WTC11 (cell line): ENCODE data around the gene ADCY6. TPM values are rescaled to one million over a fixed set of nuclear protein-coding genes. Genes with fewer than 3 reads are reported as not detected.

Source experiments
- ATAC-seq: fragments of 200-7000 bp; cut with Tn5 transposase; 2 replicates; pipeline ENCODE4 v1.10.0; 2021; ENCODE audit warnings: mild to moderate bottlenecking, moderate library complexity
- Bru-seq: library from RNA; stranded (reverse); fragments of 400-500 nt; gene quantifications from one replicate; lab custom pipeline; 2021; lab: Mats Ljungman, UMichigan
- CTCF ChIA-PET: fragments of 300-600 bp; sonication (Branson Sonifier 250); formaldehyde crosslinking; loops from one replicate; lab custom pipeline; 2021; ENCODE audit warnings: antibody characterized with exemption; lab: Charles Lee
- POLR2A ChIA-PET: fragments of 350-600 bp; sonication (Branson Sonifier 250); formaldehyde crosslinking; loops from one replicate; lab custom pipeline; 2021; ENCODE audit warnings: antibody characterized with exemption; lab: Charles Lee
- DNase-seq: peaks from one replicate; pipeline ENCODE4 v3.0.0; 2021; ENCODE audit warnings: low spot score
- H3K27ac Mint-ChIP-seq: 2 replicates; pipeline ENCODE4 v1.8.0; 2021; ENCODE audit warnings: mixed read lengths
- H3K27me3 Mint-ChIP-seq: 2 replicates; pipeline ENCODE4 v1.8.0; 2021; ENCODE audit warnings: low read depth, mild to moderate bottlenecking, moderate library complexity, mixed read lengths
- H3K36me3 Mint-ChIP-seq: 2 replicates; pipeline ENCODE4 v1.8.0; 2021; ENCODE audit warnings: mixed read lengths
- H3K4me1 Mint-ChIP-seq: 2 replicates; pipeline ENCODE4 v1.8.0; 2022; ENCODE audit warnings: mixed read lengths
- H3K4me3 Mint-ChIP-seq: 2 replicates; pipeline ENCODE4 v1.8.0; 2021; ENCODE audit warnings: mild to moderate bottlenecking, moderate library complexity, mixed read lengths
- H3K9me3 Mint-ChIP-seq: 2 replicates; pipeline ENCODE4 v1.8.0; 2021; ENCODE audit warnings: mixed read lengths
- ELF4 ChIP-seq: sonication (generic); formaldehyde crosslinking; IDR thresholded peaks from 2 replicates; pipeline ENCODE4 v1.8.1; 2022; ENCODE audit warnings: low read depth, mild to moderate bottlenecking, moderate library complexity, missing genetic modification reagents
- GRHL2 ChIP-seq: fragments of 250-450 bp; sonication (Bioruptor Pico); IDR thresholded peaks from 2 replicates; pipeline ENCODE4 v1.8.0; 2022; ENCODE audit warnings: mild to moderate bottlenecking, moderate library complexity; ENCODE audit not compliant: insufficient replicate concordance, severe bottlenecking
- KAT7 ChIP-seq: sonication (generic); formaldehyde crosslinking; IDR thresholded peaks from 2 replicates; pipeline ENCODE4 v1.8.1; 2023; ENCODE audit warnings: missing genetic modification reagents, mild to moderate bottlenecking, borderline replicate concordance
- MYBL2 ChIP-seq: sonication (generic); formaldehyde crosslinking; IDR thresholded peaks from 2 replicates; pipeline ENCODE4 v1.8.1; 2023; ENCODE audit warnings: mild to moderate bottlenecking, moderate library complexity, missing genetic modification reagents
- NFE2L1 ChIP-seq: sonication (generic); formaldehyde crosslinking; IDR thresholded peaks from 2 replicates; pipeline ENCODE4 v1.8.1; 2023; ENCODE audit warnings: missing genetic modification reagents
- NFYB ChIP-seq: sonication (generic); formaldehyde crosslinking; conservative IDR thresholded peaks from 2 replicates; pipeline ENCODE4 v1.8.0; 2022; ENCODE audit warnings: low read depth, missing genetic modification reagents
- NR2C2 ChIP-seq: sonication (generic); formaldehyde crosslinking; IDR thresholded peaks from 2 replicates; pipeline ENCODE4 v1.8.0; 2022; ENCODE audit warnings: mild to moderate bottlenecking, missing genetic modification reagents
- NR3C1 ChIP-seq: sonication (generic); formaldehyde crosslinking; conservative IDR thresholded peaks from 2 replicates; pipeline ENCODE4 v1.8.1; 2023; ENCODE audit warnings: low read depth, mild to moderate bottlenecking, missing genetic modification reagents
- SMAD3 ChIP-seq: sonication (generic); formaldehyde crosslinking; IDR thresholded peaks from 2 replicates; pipeline ENCODE4 v1.8.0; 2022; ENCODE audit warnings: missing genetic modification reagents, mild to moderate bottlenecking, borderline replicate concordance
- TEAD4 ChIP-seq: sonication (generic); formaldehyde crosslinking; IDR thresholded peaks from 2 replicates; pipeline ENCODE4 v1.8.0; 2022; ENCODE audit warnings: mild to moderate bottlenecking, missing genetic modification reagents
- TP53 ChIP-seq: sonication (generic); formaldehyde crosslinking; IDR thresholded peaks from 2 replicates; pipeline ENCODE4 v1.8.1; 2023; ENCODE audit warnings: mild to moderate bottlenecking, missing genetic modification reagents
- ZNF121 ChIP-seq: sonication (generic); formaldehyde crosslinking; IDR thresholded peaks from 2 replicates; pipeline ENCODE4 v1.8.0; 2023; ENCODE audit warnings: missing genetic modification reagents
- ZNF232 ChIP-seq: sonication (generic); formaldehyde crosslinking; IDR thresholded peaks from 2 replicates; pipeline ENCODE4 v1.8.0; 2022; ENCODE audit warnings: mild to moderate bottlenecking, missing genetic modification reagents
- ZNF263 ChIP-seq: sonication (generic); formaldehyde crosslinking; IDR thresholded peaks from 2 replicates; pipeline ENCODE4 v1.8.1; 2022; ENCODE audit warnings: low read depth, mild to moderate bottlenecking, moderate library complexity, missing genetic modification reagents
- long read RNA-seq, 3 experiments: library from RNA in 1 of 3; library from capped mRNA in 1 of 3; library from polyadenylated mRNA in 1 of 3; unstranded in 2 of 3; stranded (forward) in 1 of 3; transcript quantifications; one replicate each; pipeline ENCODE4 v2.0.0, GENCODE V29; 2021
- total RNA-seq: library from RNA; stranded (reverse); gene quantifications from 3 replicates; pipeline ENCODE4 v1.2.3, GENCODE V29; 2021
- TF ChIP-seq, protein P1 (sequence below): sonication (generic); formaldehyde crosslinking; IDR thresholded peaks from 2 replicates; pipeline ENCODE4 v1.8.0; 2023; ENCODE audit warnings: mild to moderate bottlenecking, missing genetic modification reagents
- TF ChIP-seq, protein P2 (sequence below): sonication (generic); formaldehyde crosslinking; IDR thresholded peaks from 2 replicates; pipeline ENCODE4 v1.8.1; 2022; ENCODE audit warnings: low read depth, mild to moderate bottlenecking, moderate library complexity, missing genetic modification reagents, borderline replicate concordance
- TF ChIP-seq, protein P3 (sequence below): sonication (generic); formaldehyde crosslinking; IDR thresholded peaks from 2 replicates; pipeline ENCODE4 v1.8.1; 2023; ENCODE audit warnings: mild to moderate bottlenecking, missing genetic modification reagents
- TF ChIP-seq, protein P4 (sequence below): sonication (generic); formaldehyde crosslinking; IDR thresholded peaks from 2 replicates; pipeline ENCODE4 v1.8.0; 2023; ENCODE audit warnings: missing genetic modification reagents, mild to moderate bottlenecking, borderline replicate concordance
- TF ChIP-seq, protein P5 (sequence below): sonication (generic); formaldehyde crosslinking; IDR thresholded peaks from 2 replicates; pipeline ENCODE4 v1.8.0; 2022; ENCODE audit warnings: mild to moderate bottlenecking, missing genetic modification reagents
- TF ChIP-seq, protein P6 (sequence below): sonication (generic); formaldehyde crosslinking; IDR thresholded peaks from 2 replicates; pipeline ENCODE4 v1.8.1; 2022; ENCODE audit warnings: mild to moderate bottlenecking, moderate library complexity, missing genetic modification reagents

The ADCY6 gene
- total RNA-seq = 11.9 to 12.8 TPM (median 12.2 TPM) in 3 replicates
- percentile 45 among the genes with signal in this experiment for Bru-seq, nascent RNA
- long read RNA-seq, experiment 1, full-length matches to known transcripts = 3 of 28 reads
- long read RNA-seq, experiment 1, partial matches to known transcripts = 12 of 28 reads
- long read RNA-seq, experiment 1, other reads (novel, unspliced or antisense) = 13 of 28 reads
- long read RNA-seq, experiment 2, partial matches to known transcripts = 2 of 8 reads
- long read RNA-seq, experiment 2, other reads (novel, unspliced or antisense) = 6 of 8 reads
- long read RNA-seq, experiment 3 = 0 reads

DNA sequence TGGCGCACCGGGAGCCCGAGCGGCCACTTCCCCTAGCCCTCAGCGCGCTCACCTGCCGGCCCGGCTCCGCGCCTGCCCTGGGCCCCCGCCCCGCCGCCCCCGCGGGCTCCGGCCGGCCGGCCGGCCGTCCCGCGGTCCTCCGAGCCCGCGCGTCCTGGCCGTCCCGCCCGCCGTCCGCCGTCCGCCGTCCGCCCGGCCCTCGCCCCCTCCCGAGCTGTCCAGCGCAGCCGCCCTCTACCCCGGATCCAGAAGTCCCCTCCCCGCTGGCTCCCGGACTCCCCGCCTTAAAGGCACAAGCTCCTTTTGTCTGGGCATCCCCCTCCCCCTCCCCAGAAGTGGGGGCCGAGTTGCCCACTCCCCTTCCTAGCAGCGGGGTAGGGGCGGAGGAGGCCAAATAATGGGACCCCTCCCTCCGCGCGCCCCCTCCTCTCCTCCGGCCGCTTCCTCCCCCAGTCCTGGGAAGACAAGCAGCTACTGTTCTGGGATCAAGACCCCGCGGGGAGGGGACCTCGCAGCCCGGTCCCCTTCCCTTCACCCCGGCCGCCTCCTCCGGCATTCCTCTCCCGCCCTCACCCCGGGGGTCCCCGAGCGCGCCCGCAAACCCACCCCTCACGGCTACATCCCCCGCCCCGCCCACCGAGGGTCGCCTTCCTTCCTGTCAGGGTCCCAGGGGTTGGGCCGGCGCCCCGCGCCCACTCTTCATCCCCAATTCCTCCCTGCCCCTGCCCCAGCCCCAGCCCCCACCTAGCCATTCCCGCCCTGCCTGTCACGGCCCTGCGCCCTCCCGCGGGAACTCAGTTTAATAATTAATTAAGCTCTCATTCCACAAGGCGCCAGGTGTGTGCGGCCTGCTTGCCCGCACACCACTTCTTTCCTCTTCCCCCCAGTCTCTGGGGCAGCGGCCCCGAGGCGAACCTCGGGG lies at the start of gene ADCY6:
Gene ADCY6 (minus strand): TSS at position 236 of the 922 bp plus-strand sequence. CDS start 5,655 bp downstream, outside the sequence.
- no peaks in the 10 kb centered on the region for H3K36me3 Mint-ChIP-seq
- no peak for TF ChIP-seq SMAD3 (CRISPR knock-in tag)
- TF ChIP-seq ZNF121 = peak; percentile 64
- TF ChIP-seq, protein P1, sequence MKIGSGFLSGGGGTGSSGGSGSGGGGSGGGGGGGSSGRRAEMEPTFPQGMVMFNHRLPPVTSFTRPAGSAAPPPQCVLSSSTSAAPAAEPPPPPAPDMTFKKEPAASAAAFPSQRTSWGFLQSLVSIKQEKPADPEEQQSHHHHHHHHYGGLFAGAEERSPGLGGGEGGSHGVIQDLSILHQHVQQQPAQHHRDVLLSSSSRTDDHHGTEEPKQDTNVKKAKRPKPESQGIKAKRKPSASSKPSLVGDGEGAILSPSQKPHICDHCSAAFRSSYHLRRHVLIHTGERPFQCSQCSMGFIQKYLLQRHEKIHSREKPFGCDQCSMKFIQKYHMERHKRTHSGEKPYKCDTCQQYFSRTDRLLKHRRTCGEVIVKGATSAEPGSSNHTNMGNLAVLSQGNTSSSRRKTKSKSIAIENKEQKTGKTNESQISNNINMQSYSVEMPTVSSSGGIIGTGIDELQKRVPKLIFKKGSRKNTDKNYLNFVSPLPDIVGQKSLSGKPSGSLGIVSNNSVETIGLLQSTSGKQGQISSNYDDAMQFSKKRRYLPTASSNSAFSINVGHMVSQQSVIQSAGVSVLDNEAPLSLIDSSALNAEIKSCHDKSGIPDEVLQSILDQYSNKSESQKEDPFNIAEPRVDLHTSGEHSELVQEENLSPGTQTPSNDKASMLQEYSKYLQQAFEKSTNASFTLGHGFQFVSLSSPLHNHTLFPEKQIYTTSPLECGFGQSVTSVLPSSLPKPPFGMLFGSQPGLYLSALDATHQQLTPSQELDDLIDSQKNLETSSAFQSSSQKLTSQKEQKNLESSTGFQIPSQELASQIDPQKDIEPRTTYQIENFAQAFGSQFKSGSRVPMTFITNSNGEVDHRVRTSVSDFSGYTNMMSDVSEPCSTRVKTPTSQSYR = peak; percentile 42; the same call in 1 of the 2 replicates
- no peak for TF ChIP-seq TEAD4 (CRISPR knock-in tag)
- TF ChIP-seq ZNF263 (CRISPR knock-in tag) = no peak
- no peak for TF ChIP-seq TP53 (CRISPR knock-in tag)
- 0 out of 2 replicates have a peak, but pooled peaks have one; percentile 8 for TF ChIP-seq MYBL2 (CRISPR knock-in tag)
- no peak for TF ChIP-seq KAT7
- ATAC-seq (peak; percentile 66), DNase-seq (peak; percentile 80)
- no peaks in the 10 kb centered on the region for H3K9me3 Mint-ChIP-seq
- H3K27ac Mint-ChIP-seq = peak within 1 kb of the TSS; percentile 39; the same call in 1 of the 2 replicates
- peak within 1 kb of the TSS; percentile 94 for H3K4me3 Mint-ChIP-seq
- POLR2A ChIA-PET = interaction anchor here (0.5 to 1.5 kb wide), 6 partner anchors 10 to 767 kb away, joined by 3 to 8 read pairs (median 4); no protein-coding TSS in a partner anchor
- peaks cover 24% of the 10 kb centered on the region for H3K4me1 Mint-ChIP-seq
- H3K27me3 Mint-ChIP-seq = peaks cover 28% of the 10 kb centered on the region
- CTCF ChIA-PET = interaction anchor here (0.6 to 2.9 kb wide), 17 partner anchors 16 to 825 kb away, joined by 3 to 37 read pairs (median 5); partner anchors contain the start of genes PRKAG1 and RHEBL1

DNA sequence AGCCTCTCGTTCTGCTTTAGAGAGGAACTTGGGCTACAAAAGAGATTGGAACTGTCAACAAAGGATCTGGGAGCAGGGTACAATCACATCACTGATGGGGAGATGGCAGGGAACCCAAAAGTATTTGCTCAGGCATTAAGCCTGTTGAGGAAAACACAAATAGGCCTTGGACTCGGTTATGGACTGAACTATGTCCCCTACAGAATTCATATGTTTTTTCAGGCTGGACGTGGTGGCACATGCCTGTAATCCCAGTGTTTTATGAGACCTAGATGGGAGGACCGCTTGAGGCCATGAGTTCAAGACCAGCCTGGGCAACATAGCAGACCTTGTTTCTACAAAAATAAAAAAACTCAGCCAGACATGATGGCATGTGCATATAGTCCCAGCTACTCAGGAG lies 49.2 kb upstream of the ADCY6 start:
- no peak overlapping the region for H3K4me3 Mint-ChIP-seq
- H3K4me1 Mint-ChIP-seq = no peaks in the 10 kb centered on the region
- POLR2A ChIA-PET = no interaction called here
- H3K36me3 Mint-ChIP-seq = peaks cover 73% of the 10 kb centered on the region
- CTCF ChIA-PET = no interaction called here
- H3K9me3 Mint-ChIP-seq = no peaks in the 10 kb centered on the region
- ATAC-seq (no peak), DNase-seq (no peak)
- H3K27me3 Mint-ChIP-seq = no peaks in the 10 kb centered on the region
- no peak overlapping the region for H3K27ac Mint-ChIP-seq
- TF ChIP-seq NR2C2 (CRISPR knock-in tag) (no peak), ELF4 (CRISPR knock-in tag) (no peak), NR3C1 (CRISPR knock-in tag) (no peak), ZNF232 (no peak), NFYB (CRISPR knock-in tag) (no peak), GRHL2 (no peak), NFE2L1 (CRISPR knock-in tag) (no peak)
- TF ChIP-seq, protein P2, sequence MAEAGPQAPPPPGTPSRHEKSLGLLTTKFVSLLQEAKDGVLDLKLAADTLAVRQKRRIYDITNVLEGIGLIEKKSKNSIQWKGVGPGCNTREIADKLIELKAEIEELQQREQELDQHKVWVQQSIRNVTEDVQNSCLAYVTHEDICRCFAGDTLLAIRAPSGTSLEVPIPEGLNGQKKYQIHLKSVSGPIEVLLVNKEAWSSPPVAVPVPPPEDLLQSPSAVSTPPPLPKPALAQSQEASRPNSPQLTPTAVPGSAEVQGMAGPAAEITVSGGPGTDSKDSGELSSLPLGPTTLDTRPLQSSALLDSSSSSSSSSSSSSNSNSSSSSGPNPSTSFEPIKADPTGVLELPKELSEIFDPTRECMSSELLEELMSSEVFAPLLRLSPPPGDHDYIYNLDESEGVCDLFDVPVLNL (CRISPR knock-in tag) = no peak
- TF ChIP-seq, protein P3, sequence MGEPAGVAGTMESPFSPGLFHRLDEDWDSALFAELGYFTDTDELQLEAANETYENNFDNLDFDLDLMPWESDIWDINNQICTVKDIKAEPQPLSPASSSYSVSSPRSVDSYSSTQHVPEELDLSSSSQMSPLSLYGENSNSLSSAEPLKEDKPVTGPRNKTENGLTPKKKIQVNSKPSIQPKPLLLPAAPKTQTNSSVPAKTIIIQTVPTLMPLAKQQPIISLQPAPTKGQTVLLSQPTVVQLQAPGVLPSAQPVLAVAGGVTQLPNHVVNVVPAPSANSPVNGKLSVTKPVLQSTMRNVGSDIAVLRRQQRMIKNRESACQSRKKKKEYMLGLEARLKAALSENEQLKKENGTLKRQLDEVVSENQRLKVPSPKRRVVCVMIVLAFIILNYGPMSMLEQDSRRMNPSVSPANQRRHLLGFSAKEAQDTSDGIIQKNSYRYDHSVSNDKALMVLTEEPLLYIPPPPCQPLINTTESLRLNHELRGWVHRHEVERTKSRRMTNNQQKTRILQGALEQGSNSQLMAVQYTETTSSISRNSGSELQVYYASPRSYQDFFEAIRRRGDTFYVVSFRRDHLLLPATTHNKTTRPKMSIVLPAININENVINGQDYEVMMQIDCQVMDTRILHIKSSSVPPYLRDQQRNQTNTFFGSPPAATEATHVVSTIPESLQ (CRISPR knock-in tag) = no peak
- TF ChIP-seq, protein P4, sequence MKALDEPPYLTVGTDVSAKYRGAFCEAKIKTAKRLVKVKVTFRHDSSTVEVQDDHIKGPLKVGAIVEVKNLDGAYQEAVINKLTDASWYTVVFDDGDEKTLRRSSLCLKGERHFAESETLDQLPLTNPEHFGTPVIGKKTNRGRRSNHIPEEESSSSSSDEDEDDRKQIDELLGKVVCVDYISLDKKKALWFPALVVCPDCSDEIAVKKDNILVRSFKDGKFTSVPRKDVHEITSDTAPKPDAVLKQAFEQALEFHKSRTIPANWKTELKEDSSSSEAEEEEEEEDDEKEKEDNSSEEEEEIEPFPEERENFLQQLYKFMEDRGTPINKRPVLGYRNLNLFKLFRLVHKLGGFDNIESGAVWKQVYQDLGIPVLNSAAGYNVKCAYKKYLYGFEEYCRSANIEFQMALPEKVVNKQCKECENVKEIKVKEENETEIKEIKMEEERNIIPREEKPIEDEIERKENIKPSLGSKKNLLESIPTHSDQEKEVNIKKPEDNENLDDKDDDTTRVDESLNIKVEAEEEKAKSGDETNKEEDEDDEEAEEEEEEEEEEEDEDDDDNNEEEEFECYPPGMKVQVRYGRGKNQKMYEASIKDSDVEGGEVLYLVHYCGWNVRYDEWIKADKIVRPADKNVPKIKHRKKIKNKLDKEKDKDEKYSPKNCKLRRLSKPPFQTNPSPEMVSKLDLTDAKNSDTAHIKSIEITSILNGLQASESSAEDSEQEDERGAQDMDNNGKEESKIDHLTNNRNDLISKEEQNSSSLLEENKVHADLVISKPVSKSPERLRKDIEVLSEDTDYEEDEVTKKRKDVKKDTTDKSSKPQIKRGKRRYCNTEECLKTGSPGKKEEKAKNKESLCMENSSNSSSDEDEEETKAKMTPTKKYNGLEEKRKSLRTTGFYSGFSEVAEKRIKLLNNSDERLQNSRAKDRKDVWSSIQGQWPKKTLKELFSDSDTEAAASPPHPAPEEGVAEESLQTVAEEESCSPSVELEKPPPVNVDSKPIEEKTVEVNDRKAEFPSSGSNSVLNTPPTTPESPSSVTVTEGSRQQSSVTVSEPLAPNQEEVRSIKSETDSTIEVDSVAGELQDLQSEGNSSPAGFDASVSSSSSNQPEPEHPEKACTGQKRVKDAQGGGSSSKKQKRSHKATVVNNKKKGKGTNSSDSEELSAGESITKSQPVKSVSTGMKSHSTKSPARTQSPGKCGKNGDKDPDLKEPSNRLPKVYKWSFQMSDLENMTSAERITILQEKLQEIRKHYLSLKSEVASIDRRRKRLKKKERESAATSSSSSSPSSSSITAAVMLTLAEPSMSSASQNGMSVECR (CRISPR knock-in tag) = no peak
- TF ChIP-seq, protein P5, sequence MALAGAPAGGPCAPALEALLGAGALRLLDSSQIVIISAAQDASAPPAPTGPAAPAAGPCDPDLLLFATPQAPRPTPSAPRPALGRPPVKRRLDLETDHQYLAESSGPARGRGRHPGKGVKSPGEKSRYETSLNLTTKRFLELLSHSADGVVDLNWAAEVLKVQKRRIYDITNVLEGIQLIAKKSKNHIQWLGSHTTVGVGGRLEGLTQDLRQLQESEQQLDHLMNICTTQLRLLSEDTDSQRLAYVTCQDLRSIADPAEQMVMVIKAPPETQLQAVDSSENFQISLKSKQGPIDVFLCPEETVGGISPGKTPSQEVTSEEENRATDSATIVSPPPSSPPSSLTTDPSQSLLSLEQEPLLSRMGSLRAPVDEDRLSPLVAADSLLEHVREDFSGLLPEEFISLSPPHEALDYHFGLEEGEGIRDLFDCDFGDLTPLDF (CRISPR knock-in tag) = no peak
- TF ChIP-seq, protein P6, sequence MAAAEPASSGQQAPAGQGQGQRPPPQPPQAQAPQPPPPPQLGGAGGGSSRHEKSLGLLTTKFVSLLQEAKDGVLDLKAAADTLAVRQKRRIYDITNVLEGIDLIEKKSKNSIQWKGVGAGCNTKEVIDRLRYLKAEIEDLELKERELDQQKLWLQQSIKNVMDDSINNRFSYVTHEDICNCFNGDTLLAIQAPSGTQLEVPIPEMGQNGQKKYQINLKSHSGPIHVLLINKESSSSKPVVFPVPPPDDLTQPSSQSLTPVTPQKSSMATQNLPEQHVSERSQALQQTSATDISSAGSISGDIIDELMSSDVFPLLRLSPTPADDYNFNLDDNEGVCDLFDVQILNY (CRISPR knock-in tag) = no peak
